Non-pigmented ciliary epithelial cell (primary cell): Measurements from ENCODE around the gene JMY.
"Not testable (repeated sequence)": the region's sequence is repeated elsewhere in the genome, so short reads cannot be mapped to it uniquely, and the experiment has no call there.

Source experiments
- DNase-seq: peaks from one replicate; pipeline ENCODE4 v3.0.0-alpha.2; 2010; ENCODE audit warnings: low read depth

JMY gene

DNA sequence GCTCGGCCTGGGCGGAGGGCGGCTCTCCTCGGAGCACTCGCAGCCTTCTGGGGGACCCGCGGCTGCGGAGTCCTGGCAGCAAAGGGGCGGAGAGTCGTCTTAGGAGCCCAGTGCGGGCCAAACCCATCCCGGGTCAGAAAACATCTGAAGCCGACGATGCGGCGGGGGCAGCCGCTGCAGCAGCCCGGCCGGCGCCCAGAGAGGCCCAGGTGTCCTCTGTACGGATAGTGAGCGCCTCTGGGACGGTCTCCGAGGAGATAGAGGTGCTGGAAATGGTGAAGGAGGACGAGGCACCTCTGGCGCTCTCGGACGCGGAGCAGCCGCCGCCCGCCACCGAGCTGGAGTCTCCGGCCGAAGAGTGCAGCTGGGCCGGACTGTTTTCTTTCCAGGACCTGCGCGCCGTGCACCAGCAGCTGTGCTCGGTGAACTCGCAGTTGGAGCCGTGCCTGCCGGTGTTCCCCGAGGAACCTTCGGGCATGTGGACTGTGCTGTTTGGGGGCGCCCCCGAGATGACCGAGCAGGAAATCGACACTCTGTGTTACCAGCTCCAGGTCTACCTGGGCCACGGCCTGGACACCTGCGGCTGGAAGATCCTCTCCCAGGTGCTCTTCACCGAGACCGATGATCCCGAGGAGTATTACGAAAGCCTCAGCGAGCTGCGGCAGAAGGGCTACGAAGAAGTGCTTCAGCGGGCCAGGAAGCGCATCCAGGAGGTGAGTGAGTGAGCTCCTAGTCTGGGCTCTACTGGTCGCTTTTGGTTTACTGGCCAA is 1.2 kb downstream of the JMY start:
- no peak for DNase-seq

GRCh38 chr5:79237740-79238560 is 2.0 kb downstream of the JMY start:
- DNase-seq: no peak

GRCh38 chr5:79240561-79240960 is 4.6 kb downstream of the JMY start:
- DNase-seq: no peak

- no peak for DNase-seq
These were observed 5.6 kb downstream of the JMY start for GRCh38 chr5:79241535-79241979.

DNA sequence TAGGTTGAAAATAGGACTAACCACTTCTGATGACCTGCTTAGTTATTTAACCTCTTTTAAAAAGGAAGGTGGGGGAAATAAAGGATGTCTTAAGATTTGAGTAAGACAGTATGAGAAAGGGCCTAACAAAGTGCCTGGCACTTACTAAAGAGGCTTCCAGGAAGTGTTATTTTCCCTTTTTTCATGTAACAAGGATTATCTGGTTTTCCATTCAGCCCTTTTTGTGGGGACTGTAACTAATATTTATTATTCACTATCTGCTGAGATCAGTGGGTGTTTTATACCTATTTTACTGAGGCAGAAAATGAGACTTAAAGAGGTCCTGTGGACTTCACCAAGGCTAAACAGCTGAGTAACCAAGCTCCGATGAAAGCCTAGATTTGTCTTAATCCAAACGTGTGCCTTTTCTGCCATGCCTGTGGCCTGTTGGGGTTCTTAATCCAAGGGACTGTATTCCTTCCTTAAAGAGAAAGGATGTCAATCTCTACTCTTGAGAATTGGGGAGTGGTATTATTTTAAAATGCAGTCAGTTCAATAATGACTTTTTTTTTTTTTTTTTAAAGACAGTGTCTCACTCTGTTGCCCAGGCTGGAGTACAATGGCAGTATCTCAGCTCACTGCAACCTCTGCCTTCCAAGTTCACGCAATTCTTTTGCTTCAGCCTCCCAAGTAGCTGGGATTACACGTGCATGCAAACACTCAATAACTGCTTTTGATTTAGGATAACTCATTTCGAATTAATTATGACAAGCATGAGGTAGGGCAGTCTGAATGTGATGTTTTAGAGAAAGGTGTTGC is 6.5 kb downstream of the JMY start:
- no peak for DNase-seq

- no peak for DNase-seq
These were observed 7.3 kb downstream of the JMY start for GRCh38 chr5:79243224-79243623.

- not testable (repeated sequence) for DNase-seq
These were observed 18.1 kb downstream of the JMY start for GRCh38 chr5:79254067-79254466.

- no peak for DNase-seq
These were observed 20.0 kb downstream of the JMY start for GRCh38 chr5:79255786-79256557.

GRCh38 chr5:79256563-79256962 is 20.6 kb downstream of the JMY start:
- DNase-seq: no peak

- no peak for DNase-seq
These were observed 21.4 kb downstream of the JMY start for GRCh38 chr5:79257314-79257713.

DNA sequence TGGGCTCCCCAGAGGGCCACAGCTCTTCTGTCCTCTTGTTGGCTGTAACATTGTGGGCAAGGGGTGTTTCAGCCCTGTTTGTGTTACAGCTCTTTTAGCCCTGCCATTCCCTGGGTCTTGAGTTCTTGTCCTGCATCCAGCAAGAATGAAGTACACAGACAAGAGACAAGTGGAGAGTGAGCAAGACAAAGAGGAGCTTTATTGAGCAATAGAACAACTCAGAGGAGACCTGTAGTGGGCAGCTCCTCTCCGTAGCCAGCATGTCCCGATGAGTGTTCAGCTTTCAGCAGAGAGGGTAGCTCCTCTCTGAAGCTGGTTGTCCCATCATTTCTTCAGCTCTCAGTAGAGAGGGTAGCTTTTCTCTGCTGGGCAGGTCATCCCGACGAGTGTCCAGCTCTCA is 22.9 kb downstream of the JMY start:
- no peak for DNase-seq

GRCh38 chr5:79259383-79259782 is 23.5 kb downstream of the JMY start:
- DNase-seq: no peak

- DNase-seq: no peak
These were observed 23.9 kb downstream of the JMY start for GRCh38 chr5:79259810-79260209.

- no peak for DNase-seq
These were observed 26.0 kb downstream of the JMY start for GRCh38 chr5:79261897-79262296.

GRCh38 chr5:79263290-79263689 is 27.4 kb downstream of the JMY start:
- no peak for DNase-seq

GRCh38 chr5:79267180-79267579 is 31.2 kb downstream of the JMY start:
- DNase-seq: no peak

DNA sequence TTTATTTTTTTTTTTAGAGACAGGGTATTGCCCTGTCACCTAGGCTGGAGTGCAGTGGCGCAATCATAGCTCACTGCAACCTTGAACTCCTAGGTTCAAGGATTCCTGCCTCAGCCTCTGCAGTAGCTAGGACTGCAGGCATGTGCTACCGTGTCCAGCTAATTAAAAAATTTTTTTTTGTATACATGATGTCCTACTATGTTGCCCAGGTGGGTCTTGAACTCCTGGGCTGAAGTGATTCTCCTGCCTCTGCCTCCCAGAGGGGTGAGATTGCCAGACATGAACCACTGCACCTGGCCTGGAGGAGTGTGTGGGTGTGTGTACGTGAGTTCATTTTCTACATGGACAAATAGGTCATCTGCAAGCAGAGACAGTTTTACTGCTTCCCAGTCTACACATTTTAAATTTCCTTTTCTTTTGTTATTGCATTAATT is 33.8 kb downstream of the JMY start:
- DNase-seq: no peak

- DNase-seq: no peak
These were observed 37.4 kb downstream of the JMY start for GRCh38 chr5:79273341-79273740.

- DNase-seq: no peak
These were observed 48.9 kb downstream of the JMY start for GRCh38 chr5:79284846-79285245.

GRCh38 chr5:79285285-79285684 is 49.4 kb downstream of the JMY start:
- DNase-seq: no peak

GRCh38 chr5:79285833-79286232 is 49.9 kb downstream of the JMY start:
- DNase-seq: no peak

DNA sequence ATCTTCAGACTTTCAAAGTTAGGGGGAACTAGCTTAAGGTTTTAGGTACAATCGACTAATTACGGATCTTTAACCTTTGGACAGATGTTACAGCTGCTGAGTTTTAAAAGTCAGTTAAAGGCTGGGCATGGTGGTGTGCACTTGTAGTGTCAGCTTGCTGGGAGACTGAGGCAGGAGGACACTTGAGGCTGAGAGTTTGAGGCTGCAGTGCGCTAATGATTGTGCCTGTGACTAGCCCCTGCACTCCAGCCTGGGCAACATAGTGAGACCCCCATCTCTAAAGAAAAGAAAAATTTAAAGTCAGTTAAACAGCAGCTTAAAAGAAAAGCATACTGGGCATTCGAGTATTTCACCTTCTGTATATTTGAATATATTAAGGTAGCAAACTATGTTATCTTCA is 51.4 kb downstream of the JMY start:
- no peak for DNase-seq
